GM19193 (cell line): ENCODE measurements around the gene COPZ2.

Source experiments
- POLR2A ChIP-seq: IDR thresholded peaks from 4 replicates; pipeline ENCODE4 v1.6.1; 2011; ENCODE audit not compliant: insufficient read depth, insufficient read length; ENCODE audit errors: extremely low read depth

Gene COPZ2

GRCh38 chr17:48003417-48004151 lies 34.0 kb downstream of the COPZ2 start:
- no peak for TF ChIP-seq POLR2A

- TF ChIP-seq POLR2A = no peak
These were observed 34.6 kb downstream of the COPZ2 start for GRCh38 chr17:48002916-48003416.

- no peak for TF ChIP-seq POLR2A
These were observed 35.2 kb downstream of the COPZ2 start for GRCh38 chr17:48002266-48002915.

GRCh38 chr17:48001197-48001596 lies 36.4 kb downstream of the COPZ2 start:
- TF ChIP-seq POLR2A = no peak

- TF ChIP-seq POLR2A = no peak
These were observed 38.0 kb downstream of the COPZ2 start for GRCh38 chr17:47999582-47999981.

- no peak for TF ChIP-seq POLR2A
These were observed 39.6 kb downstream of the COPZ2 start for GRCh38 chr17:47998044-47998443.

DNA sequence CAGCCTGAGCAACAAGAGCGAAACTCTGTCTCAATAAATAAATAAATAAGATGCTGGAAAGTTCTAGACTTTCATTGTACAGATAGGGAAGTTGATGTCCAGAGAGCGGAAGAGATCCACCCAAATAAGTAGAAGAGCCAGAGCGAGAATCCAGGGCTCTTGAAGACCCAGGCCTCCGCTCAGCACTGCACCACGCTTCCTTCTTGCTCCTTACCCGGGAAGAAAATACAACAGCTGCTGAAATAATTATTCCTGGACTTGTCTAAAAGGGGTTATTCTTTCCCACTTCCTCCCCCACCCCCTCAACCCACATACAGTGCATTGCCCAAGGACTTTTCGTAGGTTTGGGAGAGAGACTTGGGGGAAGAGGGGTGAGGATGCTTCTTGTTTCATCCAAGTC lies 40.0 kb downstream of the COPZ2 start:
- no peak for TF ChIP-seq POLR2A

- TF ChIP-seq POLR2A = no peak
These were observed 41.4 kb downstream of the COPZ2 start for GRCh38 chr17:47996201-47996600.

DNA sequence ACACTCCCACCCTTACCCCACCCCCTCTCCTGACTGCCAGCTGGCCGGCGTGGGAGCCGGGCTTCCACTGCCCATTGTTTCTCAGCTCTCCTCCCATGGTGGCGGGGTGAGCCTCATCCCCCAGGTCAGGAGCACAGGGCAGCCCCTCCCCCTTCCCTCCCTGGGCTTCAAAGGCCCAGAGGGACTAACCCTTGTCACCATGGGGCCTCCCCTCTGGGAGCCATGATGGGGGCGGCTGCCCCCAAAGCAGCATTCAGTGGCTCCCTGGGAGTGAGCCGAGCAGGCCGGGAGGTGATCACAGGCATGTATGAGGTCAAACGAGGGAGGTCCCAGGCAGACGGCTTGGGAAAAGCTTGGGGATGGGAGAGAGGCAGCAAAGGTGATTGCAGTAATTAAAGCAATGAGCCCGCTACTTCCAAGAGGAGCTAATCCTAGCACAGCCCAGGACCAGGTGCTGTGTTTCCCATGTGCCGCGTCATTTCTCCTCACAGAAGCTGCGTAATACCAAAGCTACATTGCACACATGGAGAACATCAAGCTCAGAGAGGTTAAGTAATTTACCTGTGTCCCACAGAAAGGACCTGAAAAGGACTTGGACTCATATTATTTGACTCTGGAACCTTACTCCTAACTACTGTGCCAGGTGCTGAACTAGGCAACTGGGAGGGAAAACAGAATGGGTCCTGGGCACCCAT lies 42.2 kb downstream of the COPZ2 start:
- TF ChIP-seq POLR2A = no peak

DNA sequence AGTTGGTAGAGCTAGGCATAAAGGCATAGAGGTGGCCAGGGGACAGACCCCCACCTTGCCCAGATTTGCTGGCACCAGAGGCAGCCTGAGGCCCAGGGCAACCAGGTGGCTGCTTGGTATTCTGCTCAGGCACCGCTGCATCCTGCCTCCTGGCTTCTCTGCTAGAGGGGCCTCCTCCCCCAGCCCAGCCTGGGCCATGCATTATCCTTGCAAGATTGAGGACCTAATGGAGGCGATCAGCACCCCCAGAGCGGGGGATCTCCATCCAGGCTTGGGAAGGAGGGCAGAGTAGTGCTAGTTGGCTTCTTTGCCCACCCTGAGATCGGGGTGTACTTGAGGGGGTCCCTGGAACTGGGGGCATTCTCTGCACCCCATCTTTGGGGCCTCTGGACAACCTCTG lies 42.9 kb downstream of the COPZ2 start:
- no peak for TF ChIP-seq POLR2A

GRCh38 chr17:47993964-47994363 lies 43.6 kb downstream of the COPZ2 start:
- no peak for TF ChIP-seq POLR2A

GRCh38 chr17:47993031-47993564 lies 44.5 kb downstream of the COPZ2 start:
- TF ChIP-seq POLR2A = no peak

DNA sequence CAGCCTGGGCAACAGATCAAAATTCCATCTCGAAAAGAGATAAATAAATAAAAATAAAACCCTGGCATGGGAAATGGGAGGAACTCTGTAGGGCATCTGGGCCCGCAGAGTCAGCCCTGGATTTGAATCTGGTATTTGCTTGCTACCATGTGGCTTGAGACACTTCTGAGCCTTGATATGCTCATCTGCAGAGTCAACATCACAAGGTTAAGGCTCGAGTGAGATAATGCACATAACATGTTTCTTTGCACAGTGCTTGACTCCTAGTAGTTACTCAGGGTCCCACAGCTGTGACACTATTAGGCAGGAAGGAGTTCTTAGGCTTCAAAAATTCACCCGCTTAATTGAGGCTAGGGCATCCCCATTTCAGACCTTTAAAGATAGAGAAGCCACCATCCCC lies 45.4 kb downstream of the COPZ2 start:
- no peak for TF ChIP-seq POLR2A

DNA sequence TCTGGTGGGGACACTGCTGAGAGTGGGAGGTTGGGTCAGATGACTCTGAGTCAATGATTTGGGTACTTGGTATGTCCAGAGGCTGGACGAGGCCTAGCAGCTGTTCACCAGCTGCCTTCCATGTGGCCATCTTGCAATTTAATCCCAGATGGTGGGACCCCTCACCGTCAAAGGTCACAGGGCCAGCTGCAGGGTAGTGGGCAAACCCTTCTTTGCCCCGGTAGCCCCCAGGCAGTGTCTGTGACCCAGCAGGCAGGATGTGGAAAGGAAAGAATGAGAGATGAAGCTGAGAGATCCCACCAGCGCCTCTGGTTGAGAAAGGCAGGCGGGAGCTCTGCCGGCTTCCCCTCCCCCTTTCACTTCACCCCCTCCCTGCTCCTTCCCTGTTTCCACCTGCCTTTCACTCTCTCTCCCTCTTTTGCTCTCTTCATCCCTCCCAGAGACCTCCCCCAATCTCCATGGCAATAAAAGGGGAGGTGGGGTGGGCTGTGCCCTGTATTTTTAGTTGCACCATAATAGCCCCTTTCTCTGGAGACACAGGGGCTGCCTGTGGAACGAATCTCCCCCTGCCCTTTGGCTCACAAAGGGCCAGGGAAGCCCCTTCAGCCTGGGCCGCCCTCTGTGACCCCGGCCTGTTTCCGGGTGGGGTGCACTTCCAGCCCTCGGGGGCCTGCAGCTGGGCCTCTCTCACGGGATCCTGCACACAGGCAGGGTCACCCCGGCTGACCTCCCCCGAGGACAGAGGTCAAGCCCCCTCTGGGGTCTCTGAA lies 46.5 kb downstream of the COPZ2 start:
- TF ChIP-seq POLR2A = no peak

GRCh38 chr17:47989700-47990099 lies 47.9 kb downstream of the COPZ2 start:
- TF ChIP-seq POLR2A = no peak
